Liver (tissue), 9 donors: Measurements from ENCODE around the gene STIM1. TPM values are rescaled to one million over a fixed set of nuclear protein-coding genes. Genes with fewer than 3 reads are reported as not detected.
A peak's percentile ranks its signal among the peaks of the same experiment; 100 is the strongest.

ENCODE experiments used
- DNase-seq: peaks from one replicate; pipeline ENCODE4 v3.0.0-alpha.2; 2017; ENCODE audit warnings: low spot score
- H3K27ac ChIP-seq, 2 donors: one replicate each; pipeline ENCODE4 v1.7.0; 2013; ENCODE audit warnings: inconsistent platforms in 2 of 2, low read length in 2 of 2, control low read depth in 1 of 2, low read depth in 1 of 2, mild to moderate bottlenecking in 1 of 2
- H3K27me3 ChIP-seq, 4 donors: one replicate each; pipeline versions ENCODE4 v1.6.1 to v1.7.0; 2013; ENCODE audit warnings: low read length in 3 of 4, inconsistent platforms in 1 of 4, mild to moderate bottlenecking in 1 of 4, moderate library complexity in 1 of 4; ENCODE audit not compliant: control insufficient read depth in 4 of 4, insufficient read depth in 4 of 4
- H3K36me3 ChIP-seq, 4 donors: one replicate each; pipeline versions ENCODE4 v1.6.1 to v1.7.0; 2013; ENCODE audit warnings: low read length in 3 of 4, mild to moderate bottlenecking in 3 of 4, low read depth in 1 of 4, moderate library complexity in 1 of 4; ENCODE audit not compliant: control insufficient read depth in 4 of 4, insufficient read depth in 3 of 4
- H3K4me1 ChIP-seq, 4 donors: one replicate each; pipeline versions ENCODE4 v1.6.1 to v1.7.0; 2013; ENCODE audit warnings: low read length in 3 of 4, mild to moderate bottlenecking in 3 of 4, moderate library complexity in 1 of 4; ENCODE audit not compliant: control insufficient read depth in 4 of 4, insufficient read depth in 4 of 4
- H3K4me3 ChIP-seq, 3 donors: one replicate each; pipeline versions ENCODE4 v1.6.1 to v1.7.0; 2013; ENCODE audit warnings: low read length in 3 of 3, control low read depth in 1 of 3, low read depth in 1 of 3, mild to moderate bottlenecking in 1 of 3
- H3K9ac ChIP-seq, 2 donors: one replicate each; pipeline ENCODE4 v1.7.0; 2013; ENCODE audit warnings: low read length in 2 of 2, mild to moderate bottlenecking in 2 of 2, moderate library complexity in 2 of 2, control low read depth in 1 of 2, low read depth in 1 of 2
- H3K9me3 ChIP-seq, 4 donors: one replicate each; pipeline versions ENCODE4 v1.6.1 to v1.7.0; 2013; ENCODE audit warnings: low read length in 3 of 4; ENCODE audit not compliant: control insufficient read depth in 4 of 4
- ATF3 ChIP-seq: IDR thresholded peaks from 2 replicates; pipeline ENCODE4 v1.6.1; 2016; ENCODE audit warnings: antibody characterized with exemption
- CTCF ChIP-seq: fragments of 150-350 bp; IDR thresholded peaks from 2 replicates; pipeline ENCODE4 v1.5.1; 2017; ENCODE audit warnings: improper control_type of control experiment, low read depth, low read length; ENCODE audit not compliant: missing input control
- EGR1 ChIP-seq, 2 donors: IDR thresholded peaks; 2 replicates each; pipeline ENCODE4 v1.6.1; 2016 to 2018; ENCODE audit warnings: antibody characterized with exemption in 2 of 2, low read depth in 2 of 2
- FOXA1 ChIP-seq: IDR thresholded peaks from 2 replicates; pipeline ENCODE4 v1.6.1; 2016; ENCODE audit warnings: antibody characterized with exemption
- FOXA2 ChIP-seq: IDR thresholded peaks from 2 replicates; pipeline ENCODE4 v1.6.1; 2016; ENCODE audit warnings: antibody characterized with exemption
- GABPA ChIP-seq, 2 donors: IDR thresholded peaks in 1 of 2; conservative IDR thresholded peaks in 1 of 2; 2 replicates each; pipeline ENCODE4 v1.6.1; 2016; ENCODE audit warnings: antibody characterized with exemption in 2 of 2, mild to moderate bottlenecking in 1 of 2, moderate library complexity in 1 of 2
- JUND ChIP-seq, 2 donors: IDR thresholded peaks; 2 replicates each; pipeline ENCODE4 v1.6.1; 2016; ENCODE audit warnings: antibody characterized with exemption in 2 of 2
- MAX ChIP-seq: IDR thresholded peaks from 2 replicates; pipeline ENCODE4 v1.6.1; 2016; ENCODE audit warnings: antibody characterized with exemption
- NR2F2 ChIP-seq: IDR thresholded peaks from 2 replicates; pipeline ENCODE4 v1.6.1; 2016; ENCODE audit warnings: antibody characterized with exemption
- RAD21 ChIP-seq, 2 donors: IDR thresholded peaks; 2 replicates each; pipeline ENCODE4 v1.6.1; 2016; ENCODE audit warnings: antibody characterized with exemption in 2 of 2, mild to moderate bottlenecking in 2 of 2
- REST ChIP-seq: IDR thresholded peaks from 2 replicates; pipeline ENCODE4 v1.6.1; 2016; ENCODE audit warnings: antibody characterized with exemption, mild to moderate bottlenecking
- RXRA ChIP-seq, 2 donors: IDR thresholded peaks; 2 replicates each; pipeline ENCODE4 v1.6.1; 2017 to 2018; ENCODE audit warnings: antibody characterized with exemption in 2 of 2, mild to moderate bottlenecking in 1 of 2
- SP1 ChIP-seq: IDR thresholded peaks from 2 replicates; pipeline ENCODE4 v1.6.1; 2018; ENCODE audit warnings: antibody characterized with exemption, mild to moderate bottlenecking
- TAF1 ChIP-seq: conservative IDR thresholded peaks from 2 replicates; pipeline ENCODE4 v1.6.1; 2016; ENCODE audit warnings: antibody characterized with exemption, mild to moderate bottlenecking
- ZBTB33 ChIP-seq: IDR thresholded peaks from 2 replicates; pipeline ENCODE4 v1.6.1; 2016; ENCODE audit warnings: antibody characterized with exemption
- WGBS: extraction: QIAGEN DNeasy Blood & Tissue Kit; methylation state at CpG from one replicate; pipeline ENCODE4 v1.1.7; 2013; 5-methylcytosine and 5-hydroxymethylcytosine counted together
- polyA plus RNA-seq, 2 donors: library from polyadenylated mRNA; stranded (reverse) in 1 of 2; unstranded in 1 of 2; fragments of 200-250 nt in 1 of 2; fragments of >200 nt in 1 of 2; fragmentation: Nextera tagmentation in 1 of 2; extraction: Ambion mirVana in 1 of 2; gene quantifications; one replicate each; pipeline versions ENCODE4 v1.2.1 to v1.2.3, GENCODE V29; 2013 to 2015
- total RNA-seq, 2 donors: library from RNA; depleted of rRNA; stranded (reverse); fragments of >200 nt; gene quantifications; one replicate each; pipeline ENCODE4 v1.2.3, GENCODE V29; 2014
- donor health status: healthy.
- donor health status: healthy.
- donor health status: healthy.
- donor health status: healthy.
- donor health status: healthy.

STIM1 gene
- total and polyA plus RNA-seq, 4 donors = 19.7 to 42.9 (median 25.1) TPM

- Histone ChIP-seq H3K9ac (no peak overlapping the region), H3K36me3 (no peaks in the 10 kb centered on the region), H3K9me3 (no peaks in the 10 kb centered on the region), H3K27me3 (no peaks in the 10 kb centered on the region), H3K27ac (no peak overlapping the region), H3K4me1 (peaks cover 7 to 11% (median 10%) of the 10 kb centered on the region in 4 donors), H3K4me3 (no peak overlapping the region)
- no peak for DNase-seq
- TF ChIP-seq REST (no peak), JUND (IDR thresholded peaks at IDR 0.05) (no peak), SP1 (no peak), FOXA1 (no peak), MAX (no peak), TAF1 (no peak), GABPA (IDR thresholded peaks at IDR 0.05 in 1 of 2, conservative IDR thresholded peaks at IDR 0.05 in 1 of 2) (no peak), FOXA2 (no peak), EGR1 (IDR thresholded peaks at IDR 0.05; ENCODE audit: low read depth in 2 of 2) (no peak), RXRA (IDR thresholded peaks at IDR 0.05) (no peak), CTCF (no peak)
- WGBS = 93% methylated on average over 6 of the region's 6 CpGs
Measured at GRCh38 chr11:4041731-4042391, 186.4 kb downstream of the STIM1 start.

GRCh38 chr11:4044976-4045646, 189.6 kb downstream of the STIM1 start:
- H3K27ac ChIP-seq = peak overlapping the region in 1 of 2 donors; percentile 40
- H3K36me3 ChIP-seq = no peaks in the 10 kb centered on the region
- 51% methylated on average over 4 of the region's 4 CpGs for WGBS
- DNase-seq = no peak
- H3K9me3 ChIP-seq = no peaks in the 10 kb centered on the region
- H3K9ac ChIP-seq = no peak overlapping the region
- peaks cover 7 to 11% (median 10%) of the 10 kb centered on the region in 4 donors for H3K4me1 ChIP-seq
- H3K4me3 ChIP-seq = no peak overlapping the region
- no peaks in the 10 kb centered on the region for H3K27me3 ChIP-seq
- TF ChIP-seq CTCF = no peak
- TF ChIP-seq ATF3 = no peak
- TF ChIP-seq TAF1 = no peak
- no peak for TF ChIP-seq ZBTB33
- TF ChIP-seq GABPA (IDR thresholded peaks at IDR 0.05 in 1 of 2, conservative IDR thresholded peaks at IDR 0.05 in 1 of 2) = no peak
- no peak for TF ChIP-seq NR2F2
- TF ChIP-seq RAD21 (IDR thresholded peaks at IDR 0.05) = no peak
- TF ChIP-seq FOXA2 = no peak
- no peak for TF ChIP-seq MAX
- no peak for TF ChIP-seq RXRA (IDR thresholded peaks at IDR 0.05)
- TF ChIP-seq REST = no peak
